ENCODE data around the gene BLACAT1. TPM values are rescaled to one million over a fixed set of nuclear protein-coding genes. Genes with fewer than 3 reads are reported as not detected.

BLACAT1 gene
- total and polyA plus RNA-seq, 2 of the 13 experiments (the other 11 are each of a cell fraction or from before 2014, with no cell fraction given): 1.2 to 2.8 TPM

- DNase-seq (ENCODE audit: low spot score) (no peak), ATAC-seq (no peak), FAIRE-seq (no peak)
- in situ Hi-C loops (cut with HindIII; ENCODE audit: extremely low pct_ligation_motif_present, low pct_unique_long_range_greater_than_20kb): no loop called here
- 100% methylated on average over 1 of the region's 1 CpG for whole genome bisulfite sequencing (ENCODE audit: low lambda C conversion rate)
- H3K27me3 ChIP-seq (ENCODE audit: control insufficient read depth in 1 of 2, insufficient read depth in 2 of 2, low read length in 2 of 2): no peaks in the 10 kb centered on the region; a peak in 2 of 5 replicates
- ChIA-PET CTCF (ENCODE audit: low intra/inter-chr PET ratio, low total read pairs) (no interaction called here), POLR2A (no interaction called here)
- no peak overlapping the region for H3K27ac ChIP-seq (ENCODE audit: extremely low read length, insufficient read depth, low read length)
- no peak overlapping the region for H3K4me3 ChIP-seq (replicated peaks in 1 of 3; ENCODE audit: insufficient read depth in 1 of 3, low read depth in 2 of 3, low read length in 3 of 3)
- H3K4me1 ChIP-seq (ENCODE audit: insufficient read depth, low read length): peaks cover 92% of the 10 kb centered on the region
- H2AFZ ChIP-seq (ENCODE audit: low read length): no peak overlapping the region
- no peaks in the 10 kb centered on the region for H3K36me3 ChIP-seq (replicated peaks in 1 of 2; ENCODE audit: control insufficient read depth in 1 of 2, insufficient read depth in 2 of 2, low read length in 2 of 2)
- no peaks in the 10 kb centered on the region for H3K9me3 ChIP-seq (ENCODE audit: low read length)
- intact Hi-C loops (cut with micrococcal nuclease; ENCODE audit: unreplicated experiment): no loop called here
- no peaks in the 10 kb centered on the region for H3K79me2 ChIP-seq (ENCODE audit: insufficient read depth, low read length)
- H4K20me1 ChIP-seq (ENCODE audit: insufficient read depth, low read length): no peaks in the 10 kb centered on the region
- no peak overlapping the region for H3K4me2 ChIP-seq (ENCODE audit: low read depth, low read length)
- H3K9ac ChIP-seq (ENCODE audit: insufficient read depth, low read depth, low read length): no peak overlapping the region
- BruUV-seq (replicated peaks): no TSS peak
- TF ChIP-seq POGZ (CRISPR knock-in tag; IDR thresholded peaks at IDR 0.05) (no peak), RFXANK (CRISPR knock-in tag; IDR thresholded peaks at IDR 0.05) (no peak), ZNF251 (CRISPR knock-in tag; IDR thresholded peaks at IDR 0.05) (no peak), CERS6 (CRISPR knock-in tag; IDR thresholded peaks at IDR 0.05) (no peak), ZFYVE20 (CRISPR knock-in tag; IDR thresholded peaks at IDR 0.05; ENCODE audit: borderline replicate concordance, low read depth) (no peak), FOXP1 (IDR thresholded peaks at IDR 0.05) (no peak), FOXP1 (CRISPR knock-in tag; IDR thresholded peaks at IDR 0.05) (no peak), SIN3B (IDR thresholded peaks at IDR 0.05; ENCODE audit: low read length) (no peak), THAP11 (CRISPR knock-in tag; IDR thresholded peaks at IDR 0.05) (no peak)
- TF ChIP-seq, protein P1, sequence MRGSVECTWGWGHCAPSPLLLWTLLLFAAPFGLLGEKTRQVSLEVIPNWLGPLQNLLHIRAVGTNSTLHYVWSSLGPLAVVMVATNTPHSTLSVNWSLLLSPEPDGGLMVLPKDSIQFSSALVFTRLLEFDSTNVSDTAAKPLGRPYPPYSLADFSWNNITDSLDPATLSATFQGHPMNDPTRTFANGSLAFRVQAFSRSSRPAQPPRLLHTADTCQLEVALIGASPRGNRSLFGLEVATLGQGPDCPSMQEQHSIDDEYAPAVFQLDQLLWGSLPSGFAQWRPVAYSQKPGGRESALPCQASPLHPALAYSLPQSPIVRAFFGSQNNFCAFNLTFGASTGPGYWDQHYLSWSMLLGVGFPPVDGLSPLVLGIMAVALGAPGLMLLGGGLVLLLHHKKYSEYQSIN (CRISPR knock-in tag; IDR thresholded peaks at IDR 0.05; ENCODE audit: borderline replicate concordance): no peak
- TF ChIP-seq, protein P2, sequence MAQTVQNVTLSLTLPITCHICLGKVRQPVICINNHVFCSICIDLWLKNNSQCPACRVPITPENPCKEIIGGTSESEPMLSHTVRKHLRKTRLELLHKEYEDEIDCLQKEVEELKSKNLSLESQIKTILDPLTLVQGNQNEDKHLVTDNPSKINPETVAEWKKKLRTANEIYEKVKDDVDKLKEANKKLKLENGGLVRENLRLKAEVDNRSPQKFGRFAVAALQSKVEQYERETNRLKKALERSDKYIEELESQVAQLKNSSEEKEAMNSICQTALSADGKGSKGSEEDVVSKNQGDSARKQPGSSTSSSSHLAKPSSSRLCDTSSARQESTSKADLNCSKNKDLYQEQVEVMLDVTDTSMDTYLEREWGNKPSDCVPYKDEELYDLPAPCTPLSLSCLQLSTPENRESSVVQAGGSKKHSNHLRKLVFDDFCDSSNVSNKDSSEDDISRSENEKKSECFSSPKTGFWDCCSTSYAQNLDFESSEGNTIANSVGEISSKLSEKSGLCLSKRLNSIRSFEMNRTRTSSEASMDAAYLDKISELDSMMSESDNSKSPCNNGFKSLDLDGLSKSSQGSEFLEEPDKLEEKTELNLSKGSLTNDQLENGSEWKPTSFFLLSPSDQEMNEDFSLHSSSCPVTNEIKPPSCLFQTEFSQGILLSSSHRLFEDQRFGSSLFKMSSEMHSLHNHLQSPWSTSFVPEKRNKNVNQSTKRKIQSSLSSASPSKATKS (CRISPR knock-in tag; IDR thresholded peaks at IDR 0.05): no peak
- TF ChIP-seq, protein P3, sequence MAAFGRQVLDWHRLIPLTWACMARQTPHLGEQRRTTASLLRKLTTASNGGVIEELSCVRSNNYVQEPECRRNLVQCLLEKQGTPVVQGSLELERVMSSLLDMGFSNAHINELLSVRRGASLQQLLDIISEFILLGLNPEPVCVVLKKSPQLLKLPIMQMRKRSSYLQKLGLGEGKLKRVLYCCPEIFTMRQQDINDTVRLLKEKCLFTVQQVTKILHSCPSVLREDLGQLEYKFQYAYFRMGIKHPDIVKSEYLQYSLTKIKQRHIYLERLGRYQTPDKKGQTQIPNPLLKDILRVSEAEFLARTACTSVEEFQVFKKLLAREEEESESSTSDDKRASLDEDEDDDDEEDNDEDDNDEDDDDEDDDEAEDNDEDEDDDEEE (CRISPR knock-in tag; IDR thresholded peaks at IDR 0.05): no peak
- TF ChIP-seq, protein P4, sequence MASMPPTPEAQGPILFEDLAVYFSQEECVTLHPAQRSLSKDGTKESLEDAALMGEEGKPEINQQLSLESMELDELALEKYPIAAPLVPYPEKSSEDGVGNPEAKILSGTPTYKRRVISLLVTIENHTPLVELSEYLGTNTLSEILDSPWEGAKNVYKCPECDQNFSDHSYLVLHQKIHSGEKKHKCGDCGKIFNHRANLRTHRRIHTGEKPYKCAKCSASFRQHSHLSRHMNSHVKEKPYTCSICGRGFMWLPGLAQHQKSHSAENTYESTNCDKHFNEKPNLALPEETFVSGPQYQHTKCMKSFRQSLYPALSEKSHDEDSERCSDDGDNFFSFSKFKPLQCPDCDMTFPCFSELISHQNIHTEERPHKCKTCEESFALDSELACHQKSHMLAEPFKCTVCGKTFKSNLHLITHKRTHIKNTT (CRISPR knock-in tag; IDR thresholded peaks at IDR 0.05): no peak
- TF ChIP-seq, protein P5, sequence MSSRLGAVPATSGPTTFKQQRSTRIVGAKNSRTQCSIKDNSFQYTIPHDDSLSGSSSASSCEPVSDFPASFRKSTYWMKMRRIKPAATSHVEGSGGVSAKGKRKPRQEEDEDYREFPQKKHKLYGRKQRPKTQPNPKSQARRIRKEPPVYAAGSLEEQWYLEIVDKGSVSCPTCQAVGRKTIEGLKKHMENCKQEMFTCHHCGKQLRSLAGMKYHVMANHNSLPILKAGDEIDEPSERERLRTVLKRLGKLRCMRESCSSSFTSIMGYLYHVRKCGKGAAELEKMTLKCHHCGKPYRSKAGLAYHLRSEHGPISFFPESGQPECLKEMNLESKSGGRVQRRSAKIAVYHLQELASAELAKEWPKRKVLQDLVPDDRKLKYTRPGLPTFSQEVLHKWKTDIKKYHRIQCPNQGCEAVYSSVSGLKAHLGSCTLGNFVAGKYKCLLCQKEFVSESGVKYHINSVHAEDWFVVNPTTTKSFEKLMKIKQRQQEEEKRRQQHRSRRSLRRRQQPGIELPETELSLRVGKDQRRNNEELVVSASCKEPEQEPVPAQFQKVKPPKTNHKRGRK (CRISPR knock-in tag; IDR thresholded peaks at IDR 0.05): no peak
- TF ChIP-seq, protein P6, sequence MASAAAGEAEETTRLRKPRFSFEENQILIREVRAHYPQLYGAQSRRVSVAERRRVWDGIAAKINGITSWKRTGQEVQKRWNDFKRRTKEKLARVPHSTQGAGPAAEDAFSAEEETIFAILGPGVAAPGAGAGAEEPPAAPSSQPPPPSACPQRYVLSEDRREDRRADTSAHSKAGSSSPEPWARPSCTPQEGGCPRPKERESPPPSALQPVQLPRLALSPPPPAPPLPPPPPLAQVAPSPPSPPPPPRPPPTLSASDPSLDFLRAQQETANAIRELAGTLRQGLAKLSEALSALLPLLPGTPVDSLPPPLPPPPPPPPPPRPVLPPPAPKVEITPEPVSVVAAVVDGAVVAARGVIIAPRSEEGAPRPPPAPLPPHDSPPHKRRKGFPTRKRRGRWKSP (CRISPR knock-in tag; IDR thresholded peaks at IDR 0.05): no peak
Measured at GRCh38 chr1:205496661-205497060, 40.8 kb upstream of the BLACAT1 start.

Data from HepG2 (cell line).